ENCODE data around the gene GTF3A. TPM values are rescaled to one million over a fixed set of nuclear protein-coding genes. Genes with fewer than 3 reads are reported as not detected.

Gene GTF3A
- total and polyA plus RNA-seq, 2 experiments from 2014 or later: 109 to 190 TPM

GRCh38 chr13:27419328-27419727, 5.1 kb upstream of the GTF3A start:
- H3K4me3 ChIP-seq: no peak overlapping the region
- H3K4me2 ChIP-seq: no peak overlapping the region
- no peak overlapping the region for H2AFZ ChIP-seq
- ATAC-seq (no peak), DNase-seq (ENCODE audit: low spot score) (no peak)
- 0 out of 2 replicates have a peak, but pooled peaks cover 3% of the 10 kb centered on the region for H3K9me2 ChIP-seq (ENCODE audit: insufficient read depth)
- H3K27me3 Mint-ChIP-seq (ENCODE audit: insufficient read depth, low read depth, poor library complexity): peaks cover 8% of the 10 kb centered on the region
- no peak overlapping the region for H3K27ac Mint-ChIP-seq
- no peaks in the 10 kb centered on the region for H3K36me3 ChIP-seq (ENCODE audit: insufficient read depth)
- peaks cover 21% of the 10 kb centered on the region for H3K27me3 ChIP-seq (ENCODE audit: insufficient read depth)
- H3K4me3 Mint-ChIP-seq: no peak overlapping the region
- H3K9me3 Mint-ChIP-seq: no peaks in the 10 kb centered on the region
- no peaks in the 10 kb centered on the region for H3F3A ChIP-seq (replicated peaks; ENCODE audit: low read depth)
- no peaks in the 10 kb centered on the region for H3K79me2 ChIP-seq (replicated peaks; ENCODE audit: insufficient read depth)
- no peaks in the 10 kb centered on the region for H4K20me1 ChIP-seq (replicated peaks; ENCODE audit: insufficient read depth)
- H3K27ac ChIP-seq (ENCODE audit: low read depth): no peak overlapping the region
- no peaks in the 10 kb centered on the region for H3K4me1 ChIP-seq (ENCODE audit: insufficient read depth)
- no peaks in the 10 kb centered on the region for H3K36me3 Mint-ChIP-seq (ENCODE audit: low read depth)
- TF ChIP-seq ZNF331 (CRISPR knock-in tag; IDR thresholded peaks at IDR 0.05; ENCODE audit: low read depth): no peak
- TF ChIP-seq REST (IDR thresholded peaks at IDR 0.05; ENCODE audit: unreplicated experiment): no peak
- no peak for TF ChIP-seq STAT1 (IDR thresholded peaks at IDR 0.05; ENCODE audit: unreplicated experiment)
- no peak for TF ChIP-seq ZNF114 (CRISPR knock-in tag; IDR thresholded peaks at IDR 0.05)
- TF ChIP-seq ZNF462 (CRISPR knock-in tag; IDR thresholded peaks at IDR 0.05): no peak
- no peak for TF ChIP-seq CREB1 (CRISPR knock-in tag; IDR thresholded peaks at IDR 0.05; ENCODE audit: low read depth)
- TF ChIP-seq NANOG (IDR thresholded peaks at IDR 0.05; ENCODE audit: borderline replicate concordance): no peak
- TF ChIP-seq CTCF (conservative IDR thresholded peaks at IDR 0.05; ENCODE audit: low read depth in 2 of 2): no peak
- TF ChIP-seq ETS1 (IDR thresholded peaks at IDR 0.05): no peak
- no peak for TF ChIP-seq JUNB (IDR thresholded peaks at IDR 0.05; ENCODE audit: unreplicated experiment)
- no peak for TF ChIP-seq POLR2AphosphoS5 (IDR thresholded peaks at IDR 0.05; ENCODE audit: low read depth)
- H3K4me1 Mint-ChIP-seq: no peaks in the 10 kb centered on the region; the same call in 2 of the 3 replicates

All from GM23338 (cell line).